ENCODE data around the gene KIAA1191. TPM values are rescaled to one million over a fixed set of nuclear protein-coding genes. Genes with fewer than 3 reads are reported as not detected.

KIAA1191 gene
- total RNA-seq, 4 donors from 2014 or later: 76.3 to 174 (median 84.1) TPM

DNA sequence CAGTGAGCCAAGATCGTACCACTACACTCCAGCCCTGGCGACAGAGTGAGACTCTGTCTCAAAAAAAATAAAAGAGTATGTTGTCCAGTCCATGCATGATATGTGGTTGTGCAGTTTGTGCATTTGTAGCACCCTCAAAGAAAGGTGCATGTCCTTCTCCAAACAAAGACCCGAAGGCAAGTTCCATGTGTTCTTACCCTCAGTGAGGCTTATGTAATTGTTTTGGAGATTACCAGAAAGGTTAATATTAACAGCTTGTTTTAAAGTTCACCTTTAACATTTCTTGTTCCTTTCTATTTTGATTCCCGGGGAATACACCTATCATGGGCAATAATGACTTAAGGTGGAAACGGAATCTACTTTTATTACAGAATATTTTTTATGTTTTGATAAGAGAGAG, 22.3 kb downstream of the KIAA1191 start:
- Histone ChIP-seq H3K4me3 (no peak overlapping the region), H3K4me1 (peaks cover 0 to 17% of the 10 kb centered on the region in 2 donors), H3K9me3 (no peaks in the 10 kb centered on the region), H3K36me3 (peaks cover 0 to 1% of the 10 kb centered on the region in 2 donors), H3K27me3 (no peaks in the 10 kb centered on the region), H3K27ac (no peak overlapping the region)
- no peak for TF ChIP-seq POLR2A (IDR thresholded peaks at IDR 0.05)
- TF ChIP-seq, protein P1, sequence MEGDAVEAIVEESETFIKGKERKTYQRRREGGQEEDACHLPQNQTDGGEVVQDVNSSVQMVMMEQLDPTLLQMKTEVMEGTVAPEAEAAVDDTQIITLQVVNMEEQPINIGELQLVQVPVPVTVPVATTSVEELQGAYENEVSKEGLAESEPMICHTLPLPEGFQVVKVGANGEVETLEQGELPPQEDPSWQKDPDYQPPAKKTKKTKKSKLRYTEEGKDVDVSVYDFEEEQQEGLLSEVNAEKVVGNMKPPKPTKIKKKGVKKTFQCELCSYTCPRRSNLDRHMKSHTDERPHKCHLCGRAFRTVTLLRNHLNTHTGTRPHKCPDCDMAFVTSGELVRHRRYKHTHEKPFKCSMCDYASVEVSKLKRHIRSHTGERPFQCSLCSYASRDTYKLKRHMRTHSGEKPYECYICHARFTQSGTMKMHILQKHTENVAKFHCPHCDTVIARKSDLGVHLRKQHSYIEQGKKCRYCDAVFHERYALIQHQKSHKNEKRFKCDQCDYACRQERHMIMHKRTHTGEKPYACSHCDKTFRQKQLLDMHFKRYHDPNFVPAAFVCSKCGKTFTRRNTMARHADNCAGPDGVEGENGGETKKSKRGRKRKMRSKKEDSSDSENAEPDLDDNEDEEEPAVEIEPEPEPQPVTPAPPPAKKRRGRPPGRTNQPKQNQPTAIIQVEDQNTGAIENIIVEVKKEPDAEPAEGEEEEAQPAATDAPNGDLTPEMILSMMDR (IDR thresholded peaks at IDR 0.05 in 4 of 5, conservative IDR thresholded peaks at IDR 0.05 in 1 of 5): no peak
- intact Hi-C loops (cut with DNase I; ENCODE audit: low total_unique reads): no loop called here
- in situ Hi-C loops (cut with MboI; ENCODE audit: low sequenced_read_pairs in 4 of 4): no loop called here
- DNase-seq (no peak), ATAC-seq (no peak)

DNA sequence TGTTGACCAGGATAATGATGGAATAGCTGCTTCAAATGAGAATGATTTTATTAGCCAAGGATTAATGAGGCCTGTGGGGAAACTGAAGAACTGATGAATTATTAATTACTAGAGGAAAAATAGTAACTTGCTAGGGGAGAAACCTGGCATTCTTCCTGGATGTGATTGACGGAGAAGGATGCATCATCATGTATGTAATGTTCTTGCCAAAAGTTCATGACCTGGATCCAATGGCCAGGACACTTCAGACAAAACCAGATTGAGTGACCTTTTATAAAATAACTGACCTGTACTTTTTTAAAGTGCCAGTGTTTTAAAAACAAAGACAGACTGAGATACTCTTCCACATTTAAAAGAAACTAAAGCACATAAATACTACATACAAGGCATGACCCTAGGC, 23.7 kb downstream of the KIAA1191 start:
- ATAC-seq: no peak
- DNase-seq: no peak
- no peaks in the 10 kb centered on the region for H3K9me3 ChIP-seq
- H3K27ac ChIP-seq: peak overlapping the region in 2 of 4 donors; percentile 10 to 40
- no peaks in the 10 kb centered on the region for H3K27me3 ChIP-seq
- in situ Hi-C loops (cut with MboI; ENCODE audit: low sequenced_read_pairs in 4 of 4): no loop called here
- H3K36me3 ChIP-seq: no peaks in the 10 kb centered on the region
- intact Hi-C loops (cut with DNase I; ENCODE audit: low total_unique reads): no loop called here
- no peak overlapping the region for H3K4me3 ChIP-seq
- peaks cover 0 to 17% of the 10 kb centered on the region in 2 donors for H3K4me1 ChIP-seq
- TF ChIP-seq POLR2A (IDR thresholded peaks at IDR 0.05): no peak
- TF ChIP-seq, protein P1 (IDR thresholded peaks at IDR 0.05 in 4 of 5, conservative IDR thresholded peaks at IDR 0.05 in 1 of 5): no peak

DNA sequence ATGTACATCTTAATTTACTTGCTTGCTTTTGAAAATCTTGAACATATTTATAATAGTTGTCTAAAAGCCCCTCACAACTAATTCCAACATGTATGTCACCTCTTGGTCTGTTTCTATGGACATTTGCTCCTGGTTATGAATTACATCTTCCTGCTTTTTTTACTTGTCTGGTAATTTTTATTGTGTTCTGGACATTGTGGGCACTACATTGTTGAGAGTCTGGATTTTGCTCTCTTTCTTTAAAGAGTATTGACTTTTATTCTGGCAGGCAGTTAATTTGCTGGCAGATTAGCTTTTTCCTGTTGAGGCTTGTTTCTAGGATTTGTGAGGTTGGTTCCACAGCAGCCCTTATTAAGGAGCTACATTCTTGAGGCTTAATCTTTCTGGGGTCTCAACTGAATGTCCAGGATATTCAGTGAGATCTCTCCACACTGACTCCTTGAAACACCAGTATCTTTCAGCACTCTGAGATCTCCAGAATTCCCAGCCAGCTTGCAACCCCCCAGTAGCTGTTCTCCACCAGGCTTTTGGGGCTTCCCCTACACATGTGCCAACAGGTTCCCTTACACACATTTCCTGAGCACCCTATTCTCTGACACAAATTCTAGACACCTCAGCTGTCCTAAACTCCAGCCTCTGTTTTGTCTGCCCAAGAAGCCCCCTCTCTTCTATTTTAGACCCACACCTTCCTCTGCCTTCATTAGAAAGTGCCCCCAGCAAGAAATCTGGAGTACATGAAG, 27.4 kb downstream of the KIAA1191 start:
- TF ChIP-seq, protein P1 (IDR thresholded peaks at IDR 0.05 in 4 of 5, conservative IDR thresholded peaks at IDR 0.05 in 1 of 5): no peak
- DNase-seq (no peak), ATAC-seq (no peak)
- no peak overlapping the region for H3K27ac ChIP-seq
- H3K4me1 ChIP-seq: peaks cover 0 to 9% of the 10 kb centered on the region in 2 donors
- H3K27me3 ChIP-seq: no peaks in the 10 kb centered on the region
- intact Hi-C loops (cut with DNase I; ENCODE audit: low total_unique reads): no loop called here
- H3K4me3 ChIP-seq: no peak overlapping the region
- no peaks in the 10 kb centered on the region for H3K36me3 ChIP-seq
- in situ Hi-C loops (cut with MboI; ENCODE audit: low sequenced_read_pairs in 4 of 4): no loop called here
- no peaks in the 10 kb centered on the region for H3K9me3 ChIP-seq

DNA sequence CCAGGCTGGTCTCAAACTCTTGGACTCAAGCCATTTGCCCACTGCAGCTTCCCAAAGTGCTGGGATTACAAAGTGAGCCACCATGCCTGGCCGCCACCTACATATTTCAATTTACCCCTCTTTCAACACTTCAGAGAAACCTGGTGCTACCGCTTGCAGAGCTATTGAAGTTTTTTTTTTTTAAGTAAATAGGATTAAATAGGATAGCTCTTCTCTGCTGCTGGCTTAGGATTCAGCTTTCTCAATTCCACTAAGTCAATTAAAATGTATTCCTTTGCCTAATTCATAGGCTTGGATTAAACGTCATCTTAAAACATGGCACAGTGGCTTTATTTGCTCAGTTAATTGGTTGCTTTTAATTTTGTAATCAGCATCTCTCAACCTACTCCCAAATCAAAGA, 41.0 kb downstream of the KIAA1191 start:
- Histone ChIP-seq H3K36me3 (peaks cover 0 to 27% of the 10 kb centered on the region in 2 donors), H3K4me1 (no peaks in the 10 kb centered on the region), H3K9me3 (no peaks in the 10 kb centered on the region), H3K27ac (no peak overlapping the region), H3K4me3 (no peak overlapping the region), H3K27me3 (no peaks in the 10 kb centered on the region)
- ATAC-seq: no peak
- TF ChIP-seq, protein P1 (IDR thresholded peaks at IDR 0.05 in 4 of 5, conservative IDR thresholded peaks at IDR 0.05 in 1 of 5): no peak
- no peak for TF ChIP-seq POLR2A (IDR thresholded peaks at IDR 0.05)
- no peak for DNase-seq
- in situ Hi-C loops (cut with MboI; ENCODE audit: low sequenced_read_pairs in 4 of 4): no loop called here
- intact Hi-C loops (cut with DNase I; ENCODE audit: low total_unique reads): no loop called here

Measured in gastrocnemius medialis (tissue), 4 donors.